Skeletal muscle satellite cell (primary cell): Measurements from ENCODE around the gene CTSZ.
"Not testable (repeated sequence)": the region's sequence is repeated elsewhere in the genome, so short reads cannot be mapped to it uniquely, and the experiment has no call there.

Source experiments
- H3K27me3 ChIP-seq: 2 replicates; pipeline ENCODE4 v1.7.0; 2013; ENCODE audit warnings: low read length; ENCODE audit not compliant: control insufficient read depth, insufficient read depth
- H3K36me3 ChIP-seq: 2 replicates; pipeline ENCODE4 v1.7.0; 2013; ENCODE audit warnings: mild to moderate bottlenecking, control low read depth, low read length; ENCODE audit not compliant: insufficient read depth
- H3K4me1 ChIP-seq: 2 replicates; pipeline ENCODE4 v1.7.0; 2013; ENCODE audit warnings: low read length; ENCODE audit not compliant: control insufficient read depth, insufficient read depth
- H3K4me2 ChIP-seq: 2 replicates; pipeline ENCODE4 v1.7.0; 2013; ENCODE audit warnings: mild to moderate bottlenecking, low read length
- H3K4me3 ChIP-seq: 2 replicates; pipeline ENCODE4 v1.7.0; 2013; ENCODE audit warnings: low read length
- H3K9ac ChIP-seq: 2 replicates; pipeline ENCODE4 v1.7.0; 2013; ENCODE audit warnings: mild to moderate bottlenecking, low read depth, low read length, moderate library complexity
- H3K9me3 ChIP-seq: replicated peaks from 2 replicates; pipeline ENCODE4 v1.7.0; 2013; ENCODE audit warnings: mild to moderate bottlenecking, control low read depth, low read length

Gene CTSZ

DNA sequence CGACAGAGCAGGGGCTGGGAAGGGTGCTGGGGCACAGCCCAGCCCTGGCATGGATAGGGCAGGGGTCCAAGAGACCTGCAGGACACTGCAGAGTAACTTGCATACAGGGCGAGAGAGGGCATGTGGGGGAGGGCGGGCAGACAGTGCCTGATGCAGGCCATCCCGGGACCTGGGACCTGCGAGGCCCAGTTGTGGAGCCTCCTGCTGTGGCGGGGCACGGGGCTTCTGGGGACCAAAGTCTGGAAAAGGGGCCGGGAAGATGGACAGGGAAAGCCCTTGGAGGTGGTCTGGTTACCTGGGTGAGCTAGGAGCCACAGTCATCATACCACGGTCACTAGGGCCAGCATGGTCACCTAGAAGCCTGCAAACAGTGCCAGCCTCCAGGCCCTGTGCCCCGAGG, 11.8 kb upstream of the CTSZ start:
- H3K27me3 ChIP-seq, result no peaks in the 10 kb centered on the region
- no peak overlapping the region for H3K4me2 ChIP-seq
- no peak overlapping the region for H3K4me3 ChIP-seq
- peaks cover 14% of the 10 kb centered on the region for H3K36me3 ChIP-seq
- H3K9ac ChIP-seq, result no peak overlapping the region
- H3K4me1 ChIP-seq, result no peaks in the 10 kb centered on the region
- no peaks in the 10 kb centered on the region for H3K9me3 ChIP-seq

DNA sequence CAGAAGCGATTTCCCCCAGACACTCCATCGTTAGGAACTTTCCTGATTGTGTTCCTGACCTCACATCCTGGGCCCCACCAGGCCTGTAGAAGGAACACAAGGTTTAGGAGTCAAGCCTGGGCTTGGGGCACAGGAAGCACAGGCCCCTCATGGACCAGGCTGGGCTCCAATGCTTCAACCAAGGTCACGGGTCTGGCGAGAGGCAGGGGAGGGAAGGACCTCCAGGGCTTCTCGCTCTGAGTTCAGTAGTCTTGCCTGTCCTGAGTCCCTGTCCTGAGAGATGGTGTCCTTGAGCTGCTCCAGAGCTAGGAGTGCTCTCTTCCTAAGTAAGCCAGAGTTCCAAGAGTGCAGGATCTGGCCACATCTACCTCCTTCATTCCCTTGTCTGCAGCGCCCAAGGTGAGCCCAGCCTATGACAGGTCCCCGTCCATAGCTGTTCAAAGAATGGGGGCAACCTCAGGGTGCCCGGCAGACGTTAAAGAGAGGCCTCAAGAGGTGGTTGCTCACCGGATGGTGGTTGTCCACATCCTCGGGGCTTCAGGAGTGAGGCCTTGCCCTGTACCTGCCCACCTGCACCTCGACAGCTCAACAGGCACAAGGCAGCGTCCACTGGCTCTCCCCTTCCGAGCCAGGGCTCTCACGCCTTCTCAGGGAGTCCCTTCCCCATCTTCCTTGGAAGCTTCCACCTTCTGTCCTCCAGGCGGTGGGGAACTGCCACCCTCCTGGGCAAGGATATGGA, 10.6 kb upstream of the CTSZ start:
- Histone ChIP-seq H3K36me3 (peaks cover 4% of the 10 kb centered on the region), H3K9ac (no peak overlapping the region), H3K4me3 (no peak overlapping the region), H3K4me1 (no peaks in the 10 kb centered on the region), H3K9me3 (no peaks in the 10 kb centered on the region), H3K27me3 (no peaks in the 10 kb centered on the region), H3K4me2 (no peak overlapping the region)

DNA sequence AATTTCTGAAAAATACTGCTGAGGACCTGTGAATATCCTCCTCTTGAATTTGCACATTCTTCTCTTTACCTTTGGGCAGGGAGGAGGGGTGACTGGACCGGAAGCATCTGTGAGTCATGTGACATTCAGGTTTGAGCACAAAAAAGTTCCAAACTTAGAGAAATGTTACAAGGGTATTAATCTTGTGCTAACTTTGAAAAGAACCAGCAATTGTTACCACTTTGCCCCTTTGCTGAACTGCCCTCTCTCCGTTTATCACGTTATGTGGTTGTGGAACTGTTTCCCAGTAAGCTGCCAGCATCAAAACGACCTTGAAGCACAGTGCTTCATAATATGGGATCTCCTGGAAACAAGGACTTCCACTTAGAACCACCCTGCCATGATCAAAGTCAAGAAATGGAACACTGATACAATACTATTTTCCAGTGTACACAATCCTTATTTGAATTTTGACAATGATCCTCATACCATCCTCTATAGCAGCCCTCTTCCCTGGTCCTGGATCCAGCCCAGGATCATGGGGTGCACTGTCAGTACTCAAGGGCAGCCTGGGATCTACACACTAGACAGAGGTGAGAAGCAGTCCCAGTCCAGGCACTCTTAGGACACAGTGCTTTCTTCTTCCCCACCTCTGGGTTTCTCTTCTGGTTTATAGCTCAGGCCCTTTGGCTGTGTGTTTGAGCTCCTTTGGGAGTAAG, 9.9 kb upstream of the CTSZ start:
- Histone ChIP-seq H3K9ac (no peak overlapping the region), H3K4me3 (no peak overlapping the region), H3K27me3 (no peaks in the 10 kb centered on the region), H3K9me3 (no peaks in the 10 kb centered on the region), H3K4me2 (no peak overlapping the region), H3K4me1 (no peaks in the 10 kb centered on the region), H3K36me3 (no peaks in the 10 kb centered on the region)

DNA sequence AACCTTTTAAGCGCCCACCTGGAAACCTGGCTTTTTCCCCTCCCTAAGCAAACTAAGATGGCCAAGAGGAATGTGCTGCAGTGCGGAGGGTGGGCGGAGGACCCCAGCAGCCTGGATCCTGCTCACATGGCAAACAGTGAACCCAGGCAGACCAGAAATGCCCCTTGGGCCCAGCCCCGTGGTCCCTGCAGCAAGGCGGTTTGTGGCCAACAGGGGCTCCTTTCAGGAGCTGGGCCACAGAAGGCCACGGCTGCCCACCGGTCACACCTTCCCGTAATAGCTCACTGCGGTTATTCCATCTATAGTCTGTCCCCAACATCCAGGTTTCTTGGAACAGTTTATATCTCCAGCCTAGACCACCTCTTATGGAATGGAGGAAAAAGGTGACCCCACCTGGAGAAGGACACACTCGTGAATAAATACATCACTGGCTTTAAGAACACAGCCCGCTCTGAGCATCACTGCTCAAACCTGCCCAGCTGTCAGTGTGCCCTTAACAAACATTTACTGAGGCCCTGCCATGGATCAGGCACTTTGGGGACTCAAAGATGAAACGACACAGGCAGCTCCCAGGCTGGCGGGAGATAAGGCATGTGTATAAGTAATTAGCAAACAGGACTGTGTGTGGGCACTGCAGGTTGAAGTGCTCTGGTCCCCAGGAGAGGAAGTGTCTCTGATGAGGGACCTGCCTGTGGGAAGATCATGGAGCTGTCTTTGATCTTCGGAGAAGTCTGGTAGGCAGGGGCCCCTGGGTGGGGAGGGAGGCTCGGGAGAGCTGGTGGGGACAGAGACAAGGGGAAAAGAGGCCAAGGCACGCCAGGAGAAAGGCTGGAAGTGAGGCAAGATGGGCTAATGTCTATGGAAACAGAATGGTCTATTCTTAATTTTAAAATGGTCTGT, 9.0 kb upstream of the CTSZ start:
- Histone ChIP-seq H3K9ac (no peak overlapping the region), H3K27me3 (no peaks in the 10 kb centered on the region), H3K4me2 (no peak overlapping the region), H3K36me3 (no peaks in the 10 kb centered on the region), H3K4me3 (no peak overlapping the region), H3K4me1 (peaks cover 6% of the 10 kb centered on the region), H3K9me3 (no peaks in the 10 kb centered on the region)

DNA sequence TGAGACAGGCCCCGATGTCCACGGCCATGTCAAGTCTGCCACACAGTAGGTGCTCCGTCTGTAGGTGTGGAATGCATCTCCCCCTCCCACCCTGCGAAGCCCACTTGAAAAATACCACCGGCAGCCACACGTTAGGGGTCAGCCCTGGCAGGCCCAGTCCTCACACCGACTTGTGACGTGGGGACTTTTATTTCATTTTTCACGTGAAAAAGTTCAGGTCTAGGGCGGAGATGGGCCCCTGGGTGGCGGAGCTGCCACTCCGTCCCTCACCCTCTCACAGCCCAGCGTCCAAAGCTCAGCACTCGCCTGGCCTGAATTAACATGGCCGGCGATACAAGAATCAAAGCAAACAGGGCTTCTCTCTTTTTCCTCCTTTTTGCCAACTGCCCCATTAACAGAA, 8.4 kb upstream of the CTSZ start:
- H3K27me3 ChIP-seq, result no peaks in the 10 kb centered on the region
- H3K4me3 ChIP-seq, result no peak overlapping the region
- no peak overlapping the region for H3K4me2 ChIP-seq
- no peaks in the 10 kb centered on the region for H3K36me3 ChIP-seq
- no peaks in the 10 kb centered on the region for H3K9me3 ChIP-seq
- H3K4me1 ChIP-seq, result peaks cover 13% of the 10 kb centered on the region
- no peak overlapping the region for H3K9ac ChIP-seq

DNA sequence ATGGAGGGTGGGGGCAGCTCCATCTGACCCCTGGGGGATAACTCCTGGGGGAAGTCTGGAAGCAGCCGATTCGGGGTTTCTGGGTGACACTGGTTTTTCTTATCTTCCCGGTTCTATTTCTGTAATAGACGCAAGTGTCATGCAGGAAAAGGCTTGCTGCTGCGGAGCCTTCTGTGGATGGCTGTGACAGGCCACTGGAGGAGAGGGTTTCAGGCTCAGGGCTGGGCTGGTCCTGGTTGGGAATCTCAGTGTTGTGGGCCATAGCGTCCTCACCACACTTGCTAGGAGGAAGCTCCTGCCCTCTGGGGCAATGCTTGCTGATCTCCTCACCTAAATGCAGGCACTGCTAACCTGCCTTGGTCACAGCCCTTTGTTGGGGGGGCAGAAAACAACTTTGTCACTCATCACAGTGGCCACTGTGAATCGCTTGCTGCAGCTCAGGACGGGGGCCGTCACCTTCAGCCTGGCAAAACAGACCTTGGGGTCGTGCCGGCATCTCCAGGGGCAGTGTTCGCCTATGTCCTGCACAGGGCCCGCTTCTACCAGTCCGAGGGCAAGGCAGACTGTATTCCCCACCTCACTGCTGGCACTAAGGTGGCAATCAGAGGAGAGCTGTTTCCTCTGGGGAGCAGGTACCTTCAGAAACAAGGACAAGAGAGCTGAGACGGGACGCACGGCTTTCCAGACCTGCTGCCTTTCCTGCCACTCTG, 7.8 kb upstream of the CTSZ start:
- no peak overlapping the region for H3K4me3 ChIP-seq
- H3K9me3 ChIP-seq, result no peaks in the 10 kb centered on the region
- no peaks in the 10 kb centered on the region for H3K27me3 ChIP-seq
- H3K36me3 ChIP-seq, result no peaks in the 10 kb centered on the region
- no peak overlapping the region for H3K4me2 ChIP-seq
- H3K4me1 ChIP-seq, result peaks cover 14% of the 10 kb centered on the region
- no peak overlapping the region for H3K9ac ChIP-seq

DNA sequence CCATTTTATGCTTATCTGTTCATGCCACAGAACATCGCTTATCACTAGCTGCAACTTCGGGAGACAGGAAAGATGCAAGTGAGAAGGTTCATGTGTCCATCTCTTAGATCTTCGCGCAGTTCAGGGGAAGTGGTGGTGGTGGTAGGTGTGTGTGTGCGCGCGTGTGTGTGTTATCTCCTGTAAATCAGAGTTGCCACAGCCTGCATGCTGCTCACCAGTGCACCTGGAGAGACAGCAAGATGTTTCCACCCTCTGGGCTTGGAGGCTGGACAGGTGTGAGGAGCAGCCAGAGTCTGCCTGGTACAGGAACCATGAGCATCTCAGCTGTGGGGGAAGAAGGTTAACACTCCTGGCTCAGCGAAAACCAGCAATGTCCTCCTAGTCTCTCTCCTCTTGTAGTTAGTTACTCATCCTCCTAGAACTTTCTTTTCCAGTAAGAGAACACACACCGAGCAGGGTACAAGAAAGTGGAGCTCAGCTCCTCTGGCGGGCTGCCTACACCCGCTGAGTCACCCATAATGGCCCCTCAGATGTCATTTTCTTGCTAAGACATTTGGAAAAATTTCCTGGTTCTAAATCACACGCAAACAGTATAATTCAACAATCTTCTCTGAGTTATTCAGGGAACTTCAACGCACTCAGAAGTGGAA, 7.0 kb upstream of the CTSZ start:
- Histone ChIP-seq H3K4me1 (peaks cover 14% of the 10 kb centered on the region), H3K9ac (no peak overlapping the region)

DNA sequence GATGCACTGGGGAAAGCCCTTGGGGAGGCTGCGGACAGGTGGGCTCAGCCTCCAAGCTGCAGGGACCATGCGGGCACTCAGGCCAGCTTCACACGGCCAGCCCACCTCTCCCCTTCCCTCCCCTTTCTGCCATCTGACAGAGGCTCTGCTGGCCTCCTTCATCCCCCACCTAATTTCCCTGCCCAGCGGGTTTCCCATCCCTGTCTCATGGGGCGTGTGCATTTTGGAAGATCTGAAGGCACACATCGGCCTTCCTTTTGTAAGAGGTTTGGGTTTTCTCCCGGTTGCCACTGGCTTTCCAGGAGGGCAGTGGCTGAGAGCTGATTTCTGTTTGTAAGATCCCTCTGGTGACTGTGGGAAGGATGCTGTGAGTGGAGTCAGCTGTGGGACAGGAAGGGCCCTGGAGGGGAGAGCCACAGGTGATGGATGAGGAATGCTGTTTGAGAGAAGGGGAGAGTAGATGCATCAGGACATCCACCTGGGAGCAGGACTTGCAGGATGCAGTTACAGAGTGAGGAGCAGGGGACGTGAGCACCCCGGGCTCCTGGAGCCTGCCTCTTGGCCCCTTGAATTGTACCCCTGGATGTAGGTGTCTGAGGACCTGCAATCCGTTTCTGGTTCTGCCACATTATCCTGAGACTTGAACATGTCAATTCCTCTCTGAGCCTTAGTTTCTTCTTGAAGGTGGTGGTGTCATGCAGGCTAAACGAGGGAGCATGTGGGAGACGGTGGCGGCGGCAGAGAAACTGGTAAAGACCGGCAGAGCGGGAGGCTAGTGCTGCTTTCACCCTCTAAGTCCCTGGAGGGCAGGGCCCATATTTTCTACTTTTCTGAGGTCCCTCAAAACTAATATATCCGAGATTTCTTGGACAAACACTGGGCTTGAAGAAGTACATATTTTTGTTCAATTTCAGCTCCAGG, 6.2 kb upstream of the CTSZ start:
- Histone ChIP-seq H3K4me3 (no peak overlapping the region), H3K9me3 (no peaks in the 10 kb centered on the region), H3K27me3 (no peaks in the 10 kb centered on the region), H3K9ac (no peak overlapping the region), H3K36me3 (no peaks in the 10 kb centered on the region), H3K4me1 (peaks cover 14% of the 10 kb centered on the region), H3K4me2 (no peak overlapping the region)

More for the DNA sequence above, 7.0 kb upstream of the CTSZ start:
- Histone ChIP-seq H3K27me3 (no peaks in the 10 kb centered on the region), H3K9me3 (no peaks in the 10 kb centered on the region), H3K4me3 (no peak overlapping the region), H3K36me3 (no peaks in the 10 kb centered on the region), H3K4me2 (no peak overlapping the region)

DNA sequence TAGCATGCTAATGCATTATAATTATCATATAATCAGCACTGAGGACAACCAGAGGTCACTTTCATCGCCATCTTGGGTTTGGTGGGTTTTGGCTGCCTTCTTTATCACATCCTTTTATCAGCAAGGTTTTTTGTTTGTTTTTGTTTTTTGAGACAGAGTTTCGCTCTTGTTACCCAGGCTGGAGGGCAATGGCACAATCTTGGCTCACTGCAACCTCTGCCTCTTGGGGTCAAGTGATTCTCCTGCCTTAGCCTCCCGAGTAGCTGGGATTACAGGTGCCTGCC, 4.8 kb upstream of the CTSZ start:
- H3K36me3 ChIP-seq, H3K9me3 ChIP-seq, H3K27me3 ChIP-seq, H3K9ac ChIP-seq, H3K4me3 ChIP-seq: not testable (repeated sequence)
- peaks cover 20% of the 10 kb centered on the region for H3K4me1 ChIP-seq
- peak overlapping the region; percentile 68 for H3K4me2 ChIP-seq
